Stimulated activated naive CD8-positive, alpha-beta T cell treated with anti-CD3 and anti-CD28 coated beads, Interleukin-15, Interleukin-2, amounts not matched to agents 100 ng/mL and 50 ng/mL, for 24 hours (primary cell): ENCODE data around the gene BAIAP2.

ENCODE experiments used
- H3K27ac Mint-ChIP-seq: one replicate; pipeline ENCODE4 v1.8.0; 2021; ENCODE audit warnings: mild to moderate bottlenecking, mixed read lengths
- H3K27me3 Mint-ChIP-seq: one replicate; pipeline ENCODE4 v1.8.0; 2021; ENCODE audit warnings: mixed read lengths
- H3K36me3 Mint-ChIP-seq: one replicate; pipeline ENCODE4 v1.8.0; 2021; ENCODE audit warnings: low read depth, mixed read lengths
- H3K4me1 Mint-ChIP-seq: one replicate; pipeline ENCODE4 v1.8.0; 2021; ENCODE audit warnings: low read depth, mixed read lengths
- H3K4me3 Mint-ChIP-seq: one replicate; pipeline ENCODE4 v1.8.0; 2021; ENCODE audit warnings: mild to moderate bottlenecking, mixed read lengths
- H3K9me3 Mint-ChIP-seq: one replicate; pipeline ENCODE4 v1.8.0; 2021; ENCODE audit warnings: mixed read lengths

Gene BAIAP2

DNA sequence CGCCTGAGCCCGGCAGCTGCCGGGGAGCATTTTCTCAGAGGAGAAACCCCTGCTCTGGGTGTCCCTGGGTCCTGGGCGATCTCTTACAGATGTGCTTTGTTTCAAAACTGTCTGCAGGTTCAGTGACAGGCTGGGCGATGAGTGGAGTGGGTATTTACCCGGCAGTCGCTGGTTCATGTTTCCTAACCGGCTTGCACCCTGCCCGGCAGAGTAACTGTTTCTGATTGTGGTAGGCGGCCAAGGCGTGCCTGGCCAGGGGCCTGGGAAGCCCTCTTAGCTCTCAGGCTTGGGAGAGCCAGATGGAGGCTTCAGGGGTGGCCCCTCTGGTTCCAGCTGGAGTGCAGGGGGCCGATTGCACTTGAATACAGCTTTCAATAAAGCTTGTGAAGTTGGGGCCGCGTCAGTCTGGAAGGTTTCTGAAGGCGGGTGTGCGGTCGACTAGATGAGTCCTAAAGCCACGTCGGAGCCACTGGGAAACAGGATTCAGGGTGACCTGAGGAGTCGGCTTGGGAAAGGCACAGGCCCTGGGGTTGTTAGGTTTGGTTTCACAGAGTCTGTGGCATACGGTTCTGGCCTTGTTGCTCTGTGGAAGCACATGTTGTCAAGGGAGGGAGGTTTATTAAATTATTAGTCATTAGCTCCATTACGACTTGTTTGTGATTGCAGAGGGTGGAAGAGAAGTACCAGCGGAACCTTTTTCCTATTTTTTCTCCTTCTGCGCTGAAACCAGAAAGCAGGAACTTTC lies 1.4 kb downstream of the BAIAP2 start:
- Mint-ChIP-seq H3K4me3 (peak overlapping the region; percentile 77), H3K27me3 (peaks cover 27% of the 10 kb centered on the region), H3K36me3 (peaks cover 3% of the 10 kb centered on the region), H3K4me1 (peaks cover 26% of the 10 kb centered on the region), H3K9me3 (no peaks in the 10 kb centered on the region), H3K27ac (no peak overlapping the region)

DNA sequence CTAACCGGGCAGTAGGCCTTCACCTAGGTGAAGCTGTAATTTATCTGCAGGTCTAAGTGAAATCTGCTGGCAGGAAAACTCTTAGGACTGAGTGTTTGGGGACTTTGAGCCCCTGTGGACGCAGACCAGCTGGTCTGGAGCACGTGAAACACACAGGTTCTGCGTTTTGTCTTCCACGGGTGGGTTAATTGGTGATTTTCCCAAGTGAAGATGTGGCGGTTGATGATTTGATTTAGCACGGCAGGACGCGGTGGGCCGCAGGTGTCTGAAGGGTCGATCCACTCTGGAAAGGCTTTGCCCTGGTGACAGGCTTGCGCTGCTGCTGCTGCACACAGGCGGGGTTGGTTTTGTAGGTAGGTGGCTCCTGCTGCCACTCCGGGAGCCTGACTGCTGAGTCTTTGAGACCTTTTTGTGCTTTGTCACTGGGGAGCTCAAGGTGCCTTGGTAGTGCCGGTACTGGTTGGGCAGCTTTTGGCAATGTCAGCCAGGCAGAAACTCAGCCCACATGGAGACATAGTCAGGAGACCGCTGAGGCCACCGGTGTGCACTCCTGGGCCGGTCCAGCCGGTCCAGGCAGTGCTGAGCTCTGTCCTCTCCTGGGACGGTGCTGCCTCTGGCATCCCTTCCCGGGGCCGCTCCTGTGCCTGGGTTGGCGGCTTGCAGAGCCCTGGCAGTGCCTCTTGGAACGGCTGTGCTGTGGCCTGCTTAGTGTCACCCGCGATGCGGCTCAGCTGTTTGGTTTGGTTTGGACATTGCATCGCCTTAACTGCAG lies 2.3 kb downstream of the BAIAP2 start:
- H3K27me3 Mint-ChIP-seq: peaks cover 27% of the 10 kb centered on the region
- H3K27ac Mint-ChIP-seq: no peak overlapping the region
- H3K36me3 Mint-ChIP-seq: peaks cover 3% of the 10 kb centered on the region
- peaks cover 26% of the 10 kb centered on the region for H3K4me1 Mint-ChIP-seq
- no peaks in the 10 kb centered on the region for H3K9me3 Mint-ChIP-seq
- no peak overlapping the region for H3K4me3 Mint-ChIP-seq

DNA sequence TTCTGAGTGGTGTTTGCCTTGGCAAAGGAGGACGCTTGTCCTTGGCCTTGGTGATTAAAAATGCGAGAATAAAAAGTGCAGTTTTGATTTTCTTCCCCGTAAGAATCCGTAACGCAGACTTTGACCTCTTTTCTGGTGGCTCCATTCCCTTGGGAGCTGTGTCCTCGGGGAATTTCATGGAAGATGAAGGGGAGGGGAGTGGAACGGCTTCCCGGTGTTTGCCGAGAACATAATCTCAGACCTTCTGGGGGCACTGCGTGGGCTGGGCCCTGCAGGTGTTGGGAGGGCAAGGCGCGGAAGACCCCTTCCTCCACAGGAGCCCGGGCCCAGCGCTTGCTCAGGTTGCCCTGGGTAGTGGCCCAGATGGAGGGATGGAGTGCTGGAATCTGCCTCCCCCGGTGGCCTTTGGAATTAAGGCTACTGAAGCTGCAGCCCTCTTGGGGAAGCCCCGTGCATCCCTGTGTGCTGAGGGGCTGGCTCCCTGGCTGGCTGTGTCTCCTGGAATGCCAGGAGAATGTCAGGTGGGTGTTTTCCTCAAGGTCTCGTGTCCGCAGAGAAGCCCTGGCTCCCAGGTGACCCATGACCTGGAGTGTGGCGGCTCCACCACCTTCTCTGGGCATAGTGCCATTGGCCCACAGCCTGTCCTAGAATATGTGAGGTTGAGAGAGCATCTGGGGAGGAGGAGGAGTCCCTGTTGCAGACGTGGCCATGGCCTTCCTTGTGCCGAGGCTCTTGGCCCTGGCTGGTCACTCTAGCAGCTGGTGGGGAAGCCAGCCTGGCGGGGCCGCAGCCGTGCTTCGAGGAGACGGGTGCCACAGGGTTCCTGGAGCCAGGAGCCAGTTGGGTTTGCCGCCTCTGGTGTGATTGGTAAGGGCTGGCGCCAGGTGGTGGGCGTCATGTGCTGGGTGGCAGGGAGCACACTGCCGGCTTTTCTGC lies 3.1 kb downstream of the BAIAP2 start:
- Mint-ChIP-seq H3K27me3 (peaks cover 26% of the 10 kb centered on the region), H3K4me3 (no peak overlapping the region), H3K27ac (no peak overlapping the region), H3K9me3 (no peaks in the 10 kb centered on the region), H3K36me3 (peaks cover 3% of the 10 kb centered on the region), H3K4me1 (peaks cover 26% of the 10 kb centered on the region)

DNA sequence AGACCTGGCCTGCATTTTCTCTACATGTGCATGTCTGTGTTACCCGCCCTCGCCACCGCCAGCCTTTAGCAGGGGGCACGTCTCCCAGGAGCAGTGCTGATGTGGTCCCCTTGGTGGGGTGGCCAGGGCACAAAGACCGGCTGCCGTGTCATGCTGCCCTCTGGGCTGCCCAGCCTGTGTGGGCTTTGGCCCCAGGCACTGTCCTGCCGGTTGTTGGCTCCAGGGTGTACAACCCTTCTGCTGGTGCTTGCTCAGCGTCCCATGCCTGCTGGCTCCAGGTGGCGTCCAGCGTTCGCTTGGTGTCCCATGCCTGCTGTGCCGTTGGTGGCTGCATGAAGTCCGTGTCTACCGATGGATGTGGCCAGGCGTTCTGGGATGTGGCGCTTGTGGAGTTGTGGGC lies 4.1 kb downstream of the BAIAP2 start:
- Mint-ChIP-seq H3K4me3 (no peak overlapping the region), H3K27ac (no peak overlapping the region), H3K36me3 (peaks cover 3% of the 10 kb centered on the region), H3K4me1 (peaks cover 16% of the 10 kb centered on the region), H3K9me3 (no peaks in the 10 kb centered on the region), H3K27me3 (peaks cover 16% of the 10 kb centered on the region)

DNA sequence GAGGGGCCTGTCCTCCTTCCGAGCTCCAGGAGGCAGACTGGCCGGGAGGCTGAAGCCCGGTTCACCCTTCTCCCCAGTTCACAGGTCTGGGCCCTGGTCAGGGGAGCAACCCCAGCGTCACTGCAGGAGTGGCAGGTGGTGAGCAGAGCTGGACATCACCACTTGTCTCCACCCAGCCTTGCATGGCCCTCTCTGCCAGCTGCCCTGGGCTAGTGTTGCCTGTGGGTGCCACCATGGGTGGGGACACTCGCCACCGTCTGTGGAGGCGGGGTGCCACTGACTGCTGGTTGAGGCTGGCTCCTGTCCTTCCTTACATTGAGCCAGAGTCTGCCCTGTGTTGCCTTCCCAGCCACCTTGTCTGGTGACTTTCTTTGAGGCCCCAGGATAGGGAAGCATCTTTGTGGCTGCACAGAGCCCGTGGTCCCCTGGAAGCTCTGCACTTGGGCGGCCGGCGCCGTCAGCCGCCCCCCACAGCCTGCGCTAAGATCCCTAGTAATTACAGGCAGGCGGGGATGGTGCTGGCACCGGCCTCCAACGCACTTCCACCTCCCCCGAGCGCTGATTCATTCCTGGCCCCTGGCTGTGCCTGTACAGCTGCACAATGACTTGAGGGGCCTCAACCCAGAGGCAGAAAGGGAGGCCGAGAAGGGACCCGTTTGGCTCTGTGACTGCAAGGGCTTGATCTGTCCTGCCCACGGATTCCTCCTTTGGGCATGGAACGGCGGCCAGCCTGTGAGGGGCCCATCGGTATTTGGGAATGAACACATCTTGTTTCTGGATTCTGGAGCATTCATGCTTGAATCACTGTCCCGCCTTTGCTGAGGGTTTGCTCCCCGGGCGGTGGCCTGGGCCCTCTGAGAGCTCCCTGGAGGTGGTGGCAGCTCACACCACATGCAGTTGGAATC lies 5.2 kb downstream of the BAIAP2 start:
- H3K9me3 Mint-ChIP-seq: no peaks in the 10 kb centered on the region
- peaks cover 14% of the 10 kb centered on the region for H3K4me1 Mint-ChIP-seq
- H3K27ac Mint-ChIP-seq: no peak overlapping the region
- H3K27me3 Mint-ChIP-seq: peaks cover 16% of the 10 kb centered on the region
- no peak overlapping the region for H3K4me3 Mint-ChIP-seq
- H3K36me3 Mint-ChIP-seq: peaks cover 3% of the 10 kb centered on the region

DNA sequence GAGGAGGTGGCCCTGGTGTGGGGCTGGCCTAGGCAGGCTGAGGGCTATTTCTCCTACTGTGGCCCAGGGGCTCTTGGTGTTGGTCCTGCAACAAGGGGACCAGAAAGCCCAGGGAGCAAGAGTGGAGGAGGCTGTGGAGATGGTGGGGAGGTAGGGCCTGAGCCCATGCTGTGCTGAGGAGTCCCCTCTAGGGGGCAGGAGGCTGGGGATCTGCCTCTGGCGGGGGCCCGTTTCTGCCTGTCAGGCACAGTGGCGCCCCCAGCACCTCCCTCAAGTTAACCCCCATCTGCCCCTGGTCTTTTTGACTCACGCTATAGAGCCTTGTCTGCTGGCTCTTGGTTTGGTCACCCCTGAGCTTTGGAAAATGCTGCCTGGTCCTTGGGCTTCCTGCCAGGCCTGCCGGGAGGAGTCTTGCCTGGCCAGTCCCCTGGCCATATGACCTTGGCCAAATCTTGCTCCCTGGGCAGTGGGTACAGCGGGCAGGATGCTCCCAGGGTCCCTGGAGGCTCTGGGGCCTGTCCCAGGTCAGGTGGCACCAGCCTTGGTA lies 5.9 kb downstream of the BAIAP2 start:
- Mint-ChIP-seq H3K36me3 (peaks cover 3% of the 10 kb centered on the region), H3K27me3 (peaks cover 13% of the 10 kb centered on the region), H3K4me1 (peaks cover 11% of the 10 kb centered on the region), H3K9me3 (no peaks in the 10 kb centered on the region), H3K27ac (no peak overlapping the region), H3K4me3 (no peak overlapping the region)

DNA sequence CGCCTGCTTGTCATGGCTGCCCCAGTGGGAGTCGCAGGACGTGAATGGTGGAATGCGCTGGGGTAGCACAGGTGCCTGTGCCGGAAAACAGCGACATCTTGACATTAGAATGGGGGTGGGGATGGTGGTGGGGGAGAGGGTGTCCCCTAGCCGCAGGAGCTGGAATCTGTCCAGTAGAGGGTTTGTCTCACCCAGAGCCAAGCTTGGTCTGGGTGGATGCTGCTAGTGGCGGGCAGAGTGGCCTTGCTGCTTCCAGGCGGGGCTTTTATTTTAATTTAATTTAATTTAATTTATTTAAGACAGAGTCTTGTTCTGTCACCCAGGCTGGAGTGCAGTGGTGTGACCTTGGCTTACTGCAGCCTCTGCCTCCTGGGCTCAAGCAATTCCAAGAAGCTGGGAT lies 7.7 kb downstream of the BAIAP2 start:
- Mint-ChIP-seq H3K4me3 (no peak overlapping the region), H3K36me3 (no peaks in the 10 kb centered on the region), H3K9me3 (no peaks in the 10 kb centered on the region), H3K27ac (no peak overlapping the region), H3K27me3 (no peaks in the 10 kb centered on the region), H3K4me1 (no peaks in the 10 kb centered on the region)

DNA sequence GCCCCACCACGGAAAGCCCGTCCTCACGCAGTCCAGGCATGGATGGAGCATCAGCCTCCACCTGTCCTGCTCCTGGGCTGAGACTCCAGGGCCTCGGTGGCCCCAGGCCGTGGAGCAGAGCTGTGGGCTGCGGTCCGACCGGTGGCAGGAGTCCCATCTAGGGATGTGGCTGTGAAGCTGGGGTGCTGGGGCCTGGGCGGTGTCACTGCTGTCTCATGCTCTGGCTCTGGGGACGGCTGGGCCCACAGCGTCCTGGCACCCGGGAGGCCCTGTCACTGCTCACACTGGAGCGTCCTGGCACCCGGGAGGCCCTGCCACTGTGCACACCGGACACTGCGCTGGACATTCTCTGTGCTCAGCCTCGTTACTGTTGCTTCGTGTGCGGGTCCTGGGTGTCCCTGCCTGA lies 8.4 kb downstream of the BAIAP2 start:
- Mint-ChIP-seq H3K9me3 (no peaks in the 10 kb centered on the region), H3K4me1 (no peaks in the 10 kb centered on the region), H3K27ac (no peak overlapping the region), H3K4me3 (no peak overlapping the region), H3K36me3 (no peaks in the 10 kb centered on the region), H3K27me3 (no peaks in the 10 kb centered on the region)

DNA sequence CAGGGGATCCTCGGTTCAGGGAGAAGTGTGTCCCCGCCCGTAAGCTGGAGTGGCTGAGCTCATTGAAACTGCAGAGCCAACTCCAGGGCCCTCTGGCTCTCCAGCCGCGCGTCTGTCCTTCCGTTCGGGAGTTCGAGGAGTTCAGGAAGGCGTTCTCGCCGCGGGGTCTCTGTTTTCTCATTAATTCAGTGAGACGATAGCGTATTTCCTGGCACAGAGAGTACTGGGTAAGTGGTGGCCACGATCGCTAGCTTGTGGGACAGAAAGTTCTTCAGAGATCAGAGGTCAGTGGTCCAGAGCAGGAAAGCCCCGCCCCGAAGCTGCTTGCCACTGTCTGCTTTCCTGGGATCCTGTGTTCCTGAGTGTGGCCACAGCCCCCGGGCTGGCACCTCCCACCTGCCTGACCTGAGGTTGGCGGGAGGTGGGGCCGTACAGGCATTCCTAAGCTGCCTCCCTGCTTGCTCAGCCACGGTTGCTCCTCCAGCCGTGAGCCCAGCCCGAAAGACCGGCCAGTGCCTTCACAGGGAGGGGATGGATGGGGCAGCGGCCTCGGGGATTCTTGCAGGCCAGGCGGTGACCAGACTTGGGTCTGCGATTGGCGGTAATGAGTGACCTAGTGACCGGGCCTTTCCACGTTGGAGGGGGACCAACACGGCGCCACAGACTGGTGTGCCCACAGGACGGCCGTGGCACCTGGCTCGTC lies 8.9 kb downstream of the BAIAP2 start:
- no peaks in the 10 kb centered on the region for H3K9me3 Mint-ChIP-seq
- no peak overlapping the region for H3K27ac Mint-ChIP-seq
- H3K4me3 Mint-ChIP-seq: no peak overlapping the region
- H3K4me1 Mint-ChIP-seq: peaks cover 5% of the 10 kb centered on the region
- no peaks in the 10 kb centered on the region for H3K36me3 Mint-ChIP-seq
- no peaks in the 10 kb centered on the region for H3K27me3 Mint-ChIP-seq

DNA sequence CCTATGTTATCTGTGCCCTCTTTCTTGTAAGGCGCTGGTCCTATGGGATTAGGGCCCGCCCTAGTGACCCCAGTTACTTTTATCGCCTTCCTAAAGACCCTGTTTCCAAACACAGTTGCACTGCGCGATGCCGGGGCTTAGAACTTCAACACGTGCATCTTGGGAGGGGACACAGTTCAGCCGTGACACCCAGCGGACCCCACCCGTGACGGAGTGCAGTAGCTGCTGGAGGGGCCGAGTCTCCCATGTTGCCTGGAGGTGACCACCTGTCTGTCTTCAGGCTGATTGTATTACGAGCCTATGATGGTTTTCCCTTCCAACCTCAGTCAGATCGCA lies 9.4 kb downstream of the BAIAP2 start:
- no peaks in the 10 kb centered on the region for H3K9me3 Mint-ChIP-seq
- H3K27ac Mint-ChIP-seq: no peak overlapping the region
- no peak overlapping the region for H3K4me3 Mint-ChIP-seq
- H3K36me3 Mint-ChIP-seq: no peaks in the 10 kb centered on the region
- H3K4me1 Mint-ChIP-seq: peaks cover 10% of the 10 kb centered on the region
- H3K27me3 Mint-ChIP-seq: no peaks in the 10 kb centered on the region

DNA sequence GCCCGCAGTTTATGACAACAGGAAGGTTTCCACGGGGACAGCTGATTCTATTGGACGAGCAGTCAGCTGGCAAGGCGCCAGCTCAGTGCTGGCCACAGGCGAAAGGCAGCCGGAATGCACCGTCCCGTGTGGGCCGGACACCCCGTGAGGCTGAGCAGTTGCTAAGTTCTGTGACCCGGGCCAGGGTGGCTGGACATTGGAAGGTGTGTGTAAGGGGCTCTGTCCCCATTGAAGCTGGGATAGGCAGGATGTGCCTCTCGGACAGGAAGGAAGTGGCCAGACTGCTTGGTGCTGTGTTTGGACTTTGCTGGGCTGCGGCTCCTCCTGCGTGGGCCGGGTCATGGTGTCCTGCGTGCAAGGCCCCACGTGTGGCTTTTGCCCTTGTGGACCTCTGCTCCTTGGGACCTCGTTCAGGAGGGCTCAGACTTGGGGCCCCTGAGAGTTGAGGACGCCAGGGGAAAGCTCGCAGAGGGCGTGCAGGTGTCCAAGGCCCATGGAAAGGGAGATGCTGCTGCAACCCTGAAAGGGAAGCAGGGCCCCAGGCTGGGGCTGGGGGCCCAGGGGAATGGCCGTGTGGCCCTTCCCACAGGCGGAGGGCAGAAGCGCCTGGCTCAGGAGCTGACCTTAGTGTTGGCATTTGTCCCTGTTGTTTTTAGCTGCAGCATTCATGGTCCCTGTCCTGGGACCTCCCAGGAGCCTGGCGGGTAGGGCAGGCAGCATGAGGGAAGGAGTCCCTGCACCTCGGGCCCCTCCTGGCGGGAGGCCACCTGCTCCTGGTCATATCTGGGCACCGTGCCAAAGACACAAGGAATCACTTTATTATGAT lies 10.0 kb downstream of the BAIAP2 start:
- H3K36me3 Mint-ChIP-seq: no peaks in the 10 kb centered on the region
- no peak overlapping the region for H3K4me3 Mint-ChIP-seq
- no peaks in the 10 kb centered on the region for H3K27me3 Mint-ChIP-seq
- peaks cover 13% of the 10 kb centered on the region for H3K4me1 Mint-ChIP-seq
- H3K9me3 Mint-ChIP-seq: no peaks in the 10 kb centered on the region
- no peak overlapping the region for H3K27ac Mint-ChIP-seq

DNA sequence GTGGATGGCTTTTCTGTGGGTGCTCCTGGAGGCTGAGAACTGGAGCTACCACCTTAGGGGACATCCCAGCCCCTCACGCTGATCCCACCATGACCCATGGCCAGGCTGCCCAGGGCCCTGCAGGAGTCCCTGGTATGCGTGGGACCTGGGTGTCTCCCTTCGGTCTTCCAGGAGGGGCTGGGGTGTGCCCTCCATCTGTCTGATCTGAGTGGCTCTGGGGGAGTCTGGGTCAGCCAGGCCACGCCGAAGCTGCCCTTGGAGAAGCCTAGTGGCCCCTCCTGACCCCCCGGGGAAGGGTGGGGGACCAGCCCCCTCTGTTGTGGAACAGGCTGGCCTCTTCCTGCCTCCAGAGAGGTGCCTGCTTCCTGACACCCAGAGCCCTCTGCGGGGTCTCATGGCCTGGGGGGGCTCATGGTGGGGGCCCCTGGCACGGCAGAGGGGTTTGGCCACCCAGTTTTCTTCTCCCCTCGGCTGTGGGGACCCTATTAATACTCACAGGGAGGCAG lies 10.7 kb downstream of the BAIAP2 start:
- Mint-ChIP-seq H3K4me3 (no peak overlapping the region), H3K36me3 (no peaks in the 10 kb centered on the region), H3K9me3 (no peaks in the 10 kb centered on the region), H3K4me1 (peaks cover 13% of the 10 kb centered on the region), H3K27ac (no peak overlapping the region), H3K27me3 (no peaks in the 10 kb centered on the region)
